Activated T-helper 17 cell treated with anti-CD3 and anti-CD28 coated beads, Interleukin-2, amount 50 U/mL, for 72 hours (primary cell): ENCODE measurements around the gene SPEF2. TPM values are rescaled to one million over a fixed set of nuclear protein-coding genes. Genes with fewer than 3 reads are reported as not detected.

Source experiments
- ATAC-seq: fragments of 150-1000 bp; cut with Tn5 transposase; replicated peaks from 2 replicates; pipeline ENCODE4 v1.10.0; 2021; ENCODE audit warnings: mild to moderate bottlenecking, moderate library complexity
- H3K27ac Mint-ChIP-seq: one replicate; pipeline ENCODE4 v1.8.0; 2022; ENCODE audit warnings: mixed read lengths
- H3K27me3 Mint-ChIP-seq: one replicate; pipeline ENCODE4 v1.8.0; 2022; ENCODE audit warnings: mixed read lengths
- H3K36me3 Mint-ChIP-seq: one replicate; pipeline ENCODE4 v1.8.0; 2022; ENCODE audit warnings: low read depth, mild to moderate bottlenecking, mixed read lengths
- H3K4me1 Mint-ChIP-seq: one replicate; pipeline ENCODE4 v1.8.0; 2022; ENCODE audit warnings: mixed read lengths
- H3K4me3 Mint-ChIP-seq: one replicate; pipeline ENCODE4 v1.8.0; 2022; ENCODE audit warnings: mild to moderate bottlenecking, mixed read lengths
- H3K9me3 Mint-ChIP-seq: one replicate; pipeline ENCODE4 v1.8.0; 2022; ENCODE audit warnings: mixed read lengths
- total RNA-seq, 2 donors: library from RNA; stranded (reverse); gene quantifications; one replicate each; pipeline ENCODE4 v1.2.3, GENCODE V29; 2022

SPEF2 gene
- 1 to 10 TPM; 6.7 to 9.3 TPM for total RNA-seq

GRCh38 chr5:35617435-35618303, at the start of gene SPEF2:
Gene SPEF2 (plus strand): TSS chr5:35617863. CDS start chr5:35617998, 135 bp downstream.
- Mint-ChIP-seq H3K4me1 (peaks cover 22% of the 10 kb centered on the region), H3K36me3 (peaks cover 5% of the 10 kb centered on the region), H3K27me3 (no peaks in the 10 kb centered on the region), H3K4me3 (peak within 1 kb of the TSS; percentile 94), H3K9me3 (no peaks in the 10 kb centered on the region), H3K27ac (peak within 1 kb of the TSS; percentile 97)
- peak; percentile 94 for ATAC-seq

- no peaks in the 10 kb centered on the region for H3K4me1 Mint-ChIP-seq
- no peaks in the 10 kb centered on the region for H3K36me3 Mint-ChIP-seq
- no peak overlapping the region for H3K4me3 Mint-ChIP-seq
- no peaks in the 10 kb centered on the region for H3K9me3 Mint-ChIP-seq
- no peak overlapping the region for H3K27ac Mint-ChIP-seq
- H3K27me3 Mint-ChIP-seq = peaks cover 6% of the 10 kb centered on the region
- no peak for ATAC-seq
These were observed 42.1 kb upstream of the SPEF2 start for GRCh38 chr5:35575578-35575977.

- Mint-ChIP-seq H3K9me3 (no peaks in the 10 kb centered on the region), H3K27me3 (peaks cover 29% of the 10 kb centered on the region)
- ATAC-seq = no peak
These were observed 30.2 kb upstream of the SPEF2 start for GRCh38 chr5:35587419-35587818.

GRCh38 chr5:35593338-35593737, 24.3 kb upstream of the SPEF2 start:
- Mint-ChIP-seq H3K9me3 (no peaks in the 10 kb centered on the region), H3K4me1 (no peaks in the 10 kb centered on the region), H3K4me3 (no peak overlapping the region), H3K27ac (no peak overlapping the region), H3K27me3 (peaks cover 19% of the 10 kb centered on the region), H3K36me3 (no peaks in the 10 kb centered on the region)
- ATAC-seq = no peak

More at GRCh38 chr5:35587419-35587818, 30.2 kb upstream of the SPEF2 start:
- H3K36me3 Mint-ChIP-seq = no peaks in the 10 kb centered on the region
- H3K27ac Mint-ChIP-seq = no peak overlapping the region
- no peak overlapping the region for H3K4me3 Mint-ChIP-seq
- H3K4me1 Mint-ChIP-seq = no peaks in the 10 kb centered on the region

GRCh38 chr5:35598707-35599370, 18.8 kb upstream of the SPEF2 start:
- Mint-ChIP-seq H3K4me1 (no peaks in the 10 kb centered on the region), H3K4me3 (no peak overlapping the region), H3K27ac (no peak overlapping the region), H3K9me3 (no peaks in the 10 kb centered on the region), H3K27me3 (peaks cover 24% of the 10 kb centered on the region), H3K36me3 (no peaks in the 10 kb centered on the region)
- ATAC-seq = no peak

- H3K27ac Mint-ChIP-seq = no peak overlapping the region
- H3K4me1 Mint-ChIP-seq = no peaks in the 10 kb centered on the region
- H3K36me3 Mint-ChIP-seq = no peaks in the 10 kb centered on the region
- H3K27me3 Mint-ChIP-seq = peaks cover 28% of the 10 kb centered on the region
- H3K4me3 Mint-ChIP-seq = no peak overlapping the region
- ATAC-seq = no peak
- H3K9me3 Mint-ChIP-seq = no peaks in the 10 kb centered on the region
These were observed 17.1 kb upstream of the SPEF2 start for GRCh38 chr5:35600591-35600990.

GRCh38 chr5:35608881-35609779, 8.5 kb upstream of the SPEF2 start:
- Mint-ChIP-seq H3K4me3 (no peak overlapping the region), H3K27ac (no peak overlapping the region), H3K9me3 (peaks cover 4% of the 10 kb centered on the region), H3K4me1 (no peaks in the 10 kb centered on the region), H3K27me3 (peaks cover 7% of the 10 kb centered on the region), H3K36me3 (no peaks in the 10 kb centered on the region)
- no peak for ATAC-seq

- H3K27ac Mint-ChIP-seq = peak overlapping the region; percentile 97
- no peaks in the 10 kb centered on the region for H3K27me3 Mint-ChIP-seq
- H3K9me3 Mint-ChIP-seq = no peaks in the 10 kb centered on the region
- peaks cover 22% of the 10 kb centered on the region for H3K4me1 Mint-ChIP-seq
- peaks cover 5% of the 10 kb centered on the region for H3K36me3 Mint-ChIP-seq
- ATAC-seq = no peak
- H3K4me3 Mint-ChIP-seq = peak overlapping the region; percentile 94
These were observed 616 bp upstream of the SPEF2 start for GRCh38 chr5:35617060-35617434.

GRCh38 chr5:35618304-35618636, 607 bp downstream of the SPEF2 start:
- no peaks in the 10 kb centered on the region for H3K9me3 Mint-ChIP-seq
- no peaks in the 10 kb centered on the region for H3K27me3 Mint-ChIP-seq
- no peak for ATAC-seq
- peak overlapping the region; percentile 97 for H3K27ac Mint-ChIP-seq
- H3K4me3 Mint-ChIP-seq = peak overlapping the region; percentile 94
- H3K4me1 Mint-ChIP-seq = peaks cover 28% of the 10 kb centered on the region
- peaks cover 5% of the 10 kb centered on the region for H3K36me3 Mint-ChIP-seq

GRCh38 chr5:35618781-35619180, 1.1 kb downstream of the SPEF2 start:
- peaks cover 28% of the 10 kb centered on the region for H3K4me1 Mint-ChIP-seq
- H3K27me3 Mint-ChIP-seq = no peaks in the 10 kb centered on the region

GRCh38 chr5:35622974-35623373, 5.3 kb downstream of the SPEF2 start:
- ATAC-seq = peak; percentile 40
- peaks cover 12% of the 10 kb centered on the region for H3K4me1 Mint-ChIP-seq
- no peaks in the 10 kb centered on the region for H3K27me3 Mint-ChIP-seq
- no peaks in the 10 kb centered on the region for H3K36me3 Mint-ChIP-seq
- H3K9me3 Mint-ChIP-seq = no peaks in the 10 kb centered on the region
- H3K27ac Mint-ChIP-seq = peak overlapping the region; percentile 74
- H3K4me3 Mint-ChIP-seq = peak overlapping the region; percentile 31

More at GRCh38 chr5:35618781-35619180, 1.1 kb downstream of the SPEF2 start:
- ATAC-seq = no peak
- Mint-ChIP-seq H3K27ac (peak overlapping the region; percentile 97), H3K36me3 (peaks cover 5% of the 10 kb centered on the region), H3K4me3 (peak overlapping the region; percentile 94), H3K9me3 (no peaks in the 10 kb centered on the region)

GRCh38 chr5:35623991-35624390, 6.3 kb downstream of the SPEF2 start:
- Mint-ChIP-seq H3K27ac (no peak overlapping the region), H3K36me3 (peaks cover 9% of the 10 kb centered on the region), H3K9me3 (no peaks in the 10 kb centered on the region), H3K4me1 (peaks cover 12% of the 10 kb centered on the region), H3K27me3 (no peaks in the 10 kb centered on the region), H3K4me3 (no peak overlapping the region)
- no peak for ATAC-seq

- Mint-ChIP-seq H3K9me3 (peaks cover 4% of the 10 kb centered on the region), H3K36me3 (peaks cover 30% of the 10 kb centered on the region), H3K4me3 (peak overlapping the region; percentile 31), H3K4me1 (peaks cover 12% of the 10 kb centered on the region), H3K27me3 (no peaks in the 10 kb centered on the region), H3K27ac (peak overlapping the region; percentile 0)
- peak; percentile 84 for ATAC-seq
These were observed 8.4 kb downstream of the SPEF2 start for GRCh38 chr5:35626108-35626507.

- Mint-ChIP-seq H3K4me1 (peaks cover 12% of the 10 kb centered on the region), H3K4me3 (no peak overlapping the region)
- peak; percentile 34 for ATAC-seq
These were observed 8.9 kb downstream of the SPEF2 start for GRCh38 chr5:35626553-35626952.

More at GRCh38 chr5:35626553-35626952, 8.9 kb downstream of the SPEF2 start:
- H3K27me3 Mint-ChIP-seq = no peaks in the 10 kb centered on the region
- no peak overlapping the region for H3K27ac Mint-ChIP-seq
- H3K9me3 Mint-ChIP-seq = peaks cover 4% of the 10 kb centered on the region
- H3K36me3 Mint-ChIP-seq = peaks cover 35% of the 10 kb centered on the region
